ENCODE data around the gene C16orf95. TPM values are rescaled to one million over a fixed set of nuclear protein-coding genes. Genes with fewer than 3 reads are reported as not detected.
"Not testable (repeated sequence)": the region's sequence is repeated elsewhere in the genome, so short reads cannot be mapped to it uniquely, and the experiment has no call there.

The C16orf95 gene
- total and polyA plus RNA-seq, 2 donors (not counting 1 experiment from before 2014, with no cell fraction given), result 1.5 to 2.5 TPM

DNA sequence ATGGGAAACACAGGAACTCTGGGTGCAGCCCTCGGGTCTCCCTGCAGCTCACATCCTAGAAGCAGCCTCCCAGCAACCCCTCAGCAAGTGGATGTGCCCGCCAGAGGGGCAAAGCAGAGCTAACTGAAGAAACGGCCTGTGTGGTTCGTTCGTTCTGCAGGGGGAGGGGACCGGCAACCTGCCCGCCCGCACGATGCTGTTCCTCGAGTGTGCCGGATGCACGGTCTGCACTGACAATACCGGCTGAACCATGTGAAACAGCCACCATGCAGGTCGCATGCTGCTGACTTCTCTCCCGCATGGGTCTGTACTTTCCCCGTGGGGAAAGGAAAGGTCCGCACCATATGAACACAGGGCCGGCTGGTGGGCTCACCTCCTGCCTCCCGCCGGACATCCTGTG lies 25.3 kb upstream of the C16orf95 start:
- no peak overlapping the region for H3K27ac Mint-ChIP-seq
- CTCF ChIA-PET, result no interaction called here
- no peaks in the 10 kb centered on the region for H3K9me3 Mint-ChIP-seq (ENCODE audit: insufficient read depth)
- WGBS (ENCODE audit: insufficient coverage), result 95% methylated on average over 16 of the region's 20 CpGs
- H3K27me3 Mint-ChIP-seq, result no peaks in the 10 kb centered on the region
- DNase-seq (no peak), ATAC-seq (ENCODE audit: low read depth) (no peak)
- H3K36me3 ChIP-seq (replicated peaks in 1 of 2; ENCODE audit: control extremely low read depth in 1 of 2, control insufficient read depth in 1 of 2, extremely low read depth in 1 of 2, insufficient read depth in 2 of 2, low read length in 1 of 2), result peaks cover 0 to 53% of the 10 kb centered on the region in 2 experiments
- POLR2A ChIA-PET, result no interaction called here
- peaks cover 9% of the 10 kb centered on the region for H4K20me1 ChIP-seq (ENCODE audit: control insufficient read depth, insufficient read depth, low read length, poor library complexity, severe bottlenecking)
- no peak for TF ChIP-seq EZH2 (IDR thresholded peaks at IDR 0.05; ENCODE audit: borderline replicate concordance, insufficient read depth, low read depth, low read length, poor library complexity, severe bottlenecking)
- TF ChIP-seq, protein P1, sequence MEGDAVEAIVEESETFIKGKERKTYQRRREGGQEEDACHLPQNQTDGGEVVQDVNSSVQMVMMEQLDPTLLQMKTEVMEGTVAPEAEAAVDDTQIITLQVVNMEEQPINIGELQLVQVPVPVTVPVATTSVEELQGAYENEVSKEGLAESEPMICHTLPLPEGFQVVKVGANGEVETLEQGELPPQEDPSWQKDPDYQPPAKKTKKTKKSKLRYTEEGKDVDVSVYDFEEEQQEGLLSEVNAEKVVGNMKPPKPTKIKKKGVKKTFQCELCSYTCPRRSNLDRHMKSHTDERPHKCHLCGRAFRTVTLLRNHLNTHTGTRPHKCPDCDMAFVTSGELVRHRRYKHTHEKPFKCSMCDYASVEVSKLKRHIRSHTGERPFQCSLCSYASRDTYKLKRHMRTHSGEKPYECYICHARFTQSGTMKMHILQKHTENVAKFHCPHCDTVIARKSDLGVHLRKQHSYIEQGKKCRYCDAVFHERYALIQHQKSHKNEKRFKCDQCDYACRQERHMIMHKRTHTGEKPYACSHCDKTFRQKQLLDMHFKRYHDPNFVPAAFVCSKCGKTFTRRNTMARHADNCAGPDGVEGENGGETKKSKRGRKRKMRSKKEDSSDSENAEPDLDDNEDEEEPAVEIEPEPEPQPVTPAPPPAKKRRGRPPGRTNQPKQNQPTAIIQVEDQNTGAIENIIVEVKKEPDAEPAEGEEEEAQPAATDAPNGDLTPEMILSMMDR (IDR thresholded peaks at IDR 0.05), result no peak
- no peak overlapping the region for H3K4me3 Mint-ChIP-seq
- peaks cover 1 to 4% of the 10 kb centered on the region in 2 donors for H3K4me1 ChIP-seq (ENCODE audit: control insufficient read depth in 2 of 2, insufficient read depth in 2 of 2, low read length in 2 of 2)
- H3K27ac ChIP-seq (ENCODE audit: low read length in 2 of 2), result no peak overlapping the region
- H3K79me2 ChIP-seq (ENCODE audit: control insufficient read depth, insufficient read depth, low read length), result peaks cover 22% of the 10 kb centered on the region
- intact Hi-C loops (cut with micrococcal nuclease), result no loop called here
- peaks cover 6% of the 10 kb centered on the region for H3K4me1 Mint-ChIP-seq
- H3K4me3 ChIP-seq (ENCODE audit: control extremely low read depth in 1 of 5, extremely low read depth in 1 of 5, insufficient read depth in 1 of 5, low read depth in 2 of 5, low read length in 4 of 5), result no peak overlapping the region
- no peak overlapping the region for H3K4me2 ChIP-seq (replicated peaks; ENCODE audit: low read depth, low read length, poor library complexity, severe bottlenecking)
- no peaks in the 10 kb centered on the region for H3K9me3 ChIP-seq (ENCODE audit: control extremely low read depth in 1 of 3, control insufficient read depth in 2 of 3, insufficient read depth in 1 of 3, low read length in 2 of 3)
- H3K9ac ChIP-seq (ENCODE audit: low read length), result no peak overlapping the region
- no peak overlapping the region for H2AFZ ChIP-seq (ENCODE audit: insufficient read depth, low read depth, low read length, poor library complexity, severe bottlenecking)
- H3K27me3 ChIP-seq (replicated peaks in 1 of 4; ENCODE audit: control extremely low read depth in 1 of 4, control insufficient read depth in 3 of 4, insufficient read depth in 4 of 4, low read length in 3 of 4), result no peaks in the 10 kb centered on the region

DNA sequence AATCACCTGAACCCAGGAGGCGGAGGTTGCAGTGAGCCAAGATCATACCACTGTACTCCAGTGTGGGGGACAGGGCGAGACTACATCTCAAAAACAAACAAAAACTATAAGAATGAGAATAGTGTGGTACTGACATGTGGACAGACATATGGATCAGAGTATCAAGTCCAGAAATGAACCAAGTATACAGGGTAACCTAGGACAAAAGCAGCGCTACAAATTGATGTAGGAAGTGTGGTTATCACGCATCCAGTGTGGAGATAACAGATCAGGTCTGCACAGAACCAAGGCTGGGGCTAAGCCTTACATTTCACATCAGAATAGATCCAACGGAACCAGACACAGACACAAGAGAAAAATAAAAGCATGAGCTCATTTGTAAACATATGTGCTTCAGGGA lies 23.0 kb upstream of the C16orf95 start:
- CTCF ChIA-PET, result interaction anchor here (1.1 kb wide), 1 partner anchor 15 kb away, joined by 4 read pairs; no protein-coding TSS in a partner anchor
- H3K79me2 ChIP-seq (ENCODE audit: control insufficient read depth, insufficient read depth, low read length), result peaks cover 12% of the 10 kb centered on the region

DNA sequence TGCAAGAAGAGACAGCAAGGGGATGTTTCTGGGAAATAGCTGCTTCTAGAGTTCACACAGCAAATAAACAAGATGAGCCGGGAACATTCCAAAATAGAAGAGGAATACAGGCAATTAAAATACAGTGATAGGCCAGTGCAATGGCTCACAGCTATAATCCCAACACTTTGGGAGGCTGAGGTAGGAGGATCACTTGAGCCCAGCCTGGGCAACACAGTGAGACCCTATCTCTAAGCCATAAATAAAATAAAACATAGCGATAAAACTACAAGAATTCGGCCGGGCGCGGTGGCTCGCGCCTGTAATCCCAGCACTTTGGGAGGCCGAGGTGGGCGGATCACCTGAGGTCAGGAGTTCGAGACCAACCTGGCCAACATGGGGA lies 22.5 kb upstream of the C16orf95 start:
- not testable (repeated sequence) for H3K4me3 Mint-ChIP-seq; H3K79me2 ChIP-seq (ENCODE audit: control insufficient read depth, insufficient read depth, low read length)

More for the DNA sequence above, 23.0 kb upstream of the C16orf95 start:
- Histone ChIP-seq H4K20me1 (ENCODE audit: control insufficient read depth, insufficient read depth, low read length, poor library complexity, severe bottlenecking) (no peaks in the 10 kb centered on the region), H3K9ac (ENCODE audit: low read length) (no peak overlapping the region), H3K9me3 (ENCODE audit: control extremely low read depth in 1 of 3, control insufficient read depth in 2 of 3, insufficient read depth in 1 of 3, low read length in 2 of 3) (no peaks in the 10 kb centered on the region), H2AFZ (ENCODE audit: insufficient read depth, low read depth, low read length, poor library complexity, severe bottlenecking) (no peak overlapping the region), H3K4me2 (replicated peaks; ENCODE audit: low read depth, low read length, poor library complexity, severe bottlenecking) (no peak overlapping the region), H3K4me1 (ENCODE audit: control insufficient read depth in 2 of 2, insufficient read depth in 2 of 2, low read length in 2 of 2) (peaks cover 11% of the 10 kb centered on the region in 2 donors), H3K36me3 (replicated peaks in 1 of 2; ENCODE audit: control extremely low read depth in 1 of 2, control insufficient read depth in 1 of 2, extremely low read depth in 1 of 2, insufficient read depth in 2 of 2, low read length in 1 of 2) (peaks cover 0 to 44% of the 10 kb centered on the region in 2 experiments), H3K27ac (ENCODE audit: low read length in 2 of 2) (no peak overlapping the region), H3K27me3 (replicated peaks in 1 of 4; ENCODE audit: control extremely low read depth in 1 of 4, control insufficient read depth in 3 of 4, insufficient read depth in 4 of 4, low read length in 3 of 4) (no peaks in the 10 kb centered on the region), H3K4me3 (ENCODE audit: control extremely low read depth in 1 of 5, extremely low read depth in 1 of 5, insufficient read depth in 1 of 5, low read depth in 2 of 5, low read length in 4 of 5) (no peak overlapping the region)
- H3K4me3 Mint-ChIP-seq, result no peak overlapping the region
- DNase-seq, result no peak
- no peak overlapping the region for H3K27ac Mint-ChIP-seq
- intact Hi-C loops (cut with micrococcal nuclease), result no loop called here
- ATAC-seq (ENCODE audit: low read depth), result no peak
- peaks cover 12% of the 10 kb centered on the region for H3K4me1 Mint-ChIP-seq
- TF ChIP-seq, protein P1 (IDR thresholded peaks at IDR 0.05), result no peak
- no peak for TF ChIP-seq EZH2 (IDR thresholded peaks at IDR 0.05; ENCODE audit: borderline replicate concordance, insufficient read depth, low read depth, low read length, poor library complexity, severe bottlenecking)
- no peaks in the 10 kb centered on the region for H3K9me3 Mint-ChIP-seq (ENCODE audit: insufficient read depth)
- H3K27me3 Mint-ChIP-seq, result no peaks in the 10 kb centered on the region
- POLR2A ChIA-PET, result no interaction called here
- 100% methylated on average over 1 of the region's 5 CpGs for WGBS (ENCODE audit: insufficient coverage)

More for the DNA sequence above, 22.5 kb upstream of the C16orf95 start:
- CTCF ChIA-PET; H3K9me3 Mint-ChIP-seq (ENCODE audit: insufficient read depth); H3K9ac ChIP-seq (ENCODE audit: low read length); DNase-seq; H3K4me3 ChIP-seq (ENCODE audit: control extremely low read depth in 1 of 5, extremely low read depth in 1 of 5, insufficient read depth in 1 of 5, low read depth in 2 of 5, low read length in 4 of 5); H3K9me3 ChIP-seq (ENCODE audit: control extremely low read depth in 1 of 3, control insufficient read depth in 2 of 3, insufficient read depth in 1 of 3, low read length in 2 of 3); H3K27ac ChIP-seq (ENCODE audit: low read length in 2 of 2); H3K27me3 ChIP-seq (replicated peaks in 1 of 4; ENCODE audit: control extremely low read depth in 1 of 4, control insufficient read depth in 3 of 4, insufficient read depth in 4 of 4, low read length in 3 of 4); POLR2A ChIA-PET; ATAC-seq (ENCODE audit: low read depth); intact Hi-C loops (cut with micrococcal nuclease); H3K4me2 ChIP-seq (replicated peaks; ENCODE audit: low read depth, low read length, poor library complexity, severe bottlenecking); H2AFZ ChIP-seq (ENCODE audit: insufficient read depth, low read depth, low read length, poor library complexity, severe bottlenecking); H4K20me1 ChIP-seq (ENCODE audit: control insufficient read depth, insufficient read depth, low read length, poor library complexity, severe bottlenecking); H3K27ac Mint-ChIP-seq; H3K27me3 Mint-ChIP-seq: not testable (repeated sequence)
- WGBS (ENCODE audit: insufficient coverage), result 99% methylated on average over 10 of the region's 11 CpGs
- H3K36me3 ChIP-seq (replicated peaks in 1 of 2; ENCODE audit: control extremely low read depth in 1 of 2, control insufficient read depth in 1 of 2, extremely low read depth in 1 of 2, insufficient read depth in 2 of 2, low read length in 1 of 2), result peaks cover 0 to 49% of the 10 kb centered on the region in 2 experiments
- peaks cover 12% of the 10 kb centered on the region for H3K4me1 Mint-ChIP-seq
- peaks cover 11% of the 10 kb centered on the region in 2 donors for H3K4me1 ChIP-seq (ENCODE audit: control insufficient read depth in 2 of 2, insufficient read depth in 2 of 2, low read length in 2 of 2)

All from B cell (primary cell).